GM21576 (cell line): ENCODE measurements around the gene CSRP1.
"Not testable (repeated sequence)": the region's sequence is repeated elsewhere in the genome, so short reads cannot be mapped to it uniquely, and the experiment has no call there.

Source experiments
- ATAC-seq: cut with Tn5 transposase; IDR thresholded peaks from one replicate; pipeline ENCODE4 v1.9.1; 2021; ENCODE audit warnings: mild to moderate bottlenecking, moderate library complexity; ENCODE audit not compliant: unreplicated experiment

CSRP1 gene

GRCh38 chr1:201499795-201500669, 6.9 kb downstream of the CSRP1 start:
- ATAC-seq = no peak

GRCh38 chr1:201499191-201499590, 7.7 kb downstream of the CSRP1 start:
- no peak for ATAC-seq

GRCh38 chr1:201498621-201499020, 8.3 kb downstream of the CSRP1 start:
- no peak for ATAC-seq

GRCh38 chr1:201497935-201498509, 8.9 kb downstream of the CSRP1 start:
- ATAC-seq = no peak

GRCh38 chr1:201496296-201496690, 10.6 kb downstream of the CSRP1 start:
- ATAC-seq = no peak

- no peak for ATAC-seq
Measured at GRCh38 chr1:201495551-201496295, 11.2 kb downstream of the CSRP1 start.

- no peak for ATAC-seq
Measured at GRCh38 chr1:201493757-201494617, 12.9 kb downstream of the CSRP1 start.

- ATAC-seq = not testable (repeated sequence)
Measured at GRCh38 chr1:201493026-201493656, 13.8 kb downstream of the CSRP1 start.

- no peak for ATAC-seq
Measured at GRCh38 chr1:201491896-201492511, 14.9 kb downstream of the CSRP1 start.

- no peak for ATAC-seq
Measured at GRCh38 chr1:201490708-201491131, 16.2 kb downstream of the CSRP1 start.

- no peak for ATAC-seq
Measured at GRCh38 chr1:201489643-201490261, 17.2 kb downstream of the CSRP1 start.

- ATAC-seq = no peak
Measured at GRCh38 chr1:201488830-201489589, 17.9 kb downstream of the CSRP1 start.

GRCh38 chr1:201487742-201488141, 19.2 kb downstream of the CSRP1 start:
- no peak for ATAC-seq

GRCh38 chr1:201486187-201486586, 20.7 kb downstream of the CSRP1 start:
- no peak for ATAC-seq

- ATAC-seq = no peak
Measured at GRCh38 chr1:201485184-201485774, 21.6 kb downstream of the CSRP1 start.

GRCh38 chr1:201483373-201483949, 23.5 kb downstream of the CSRP1 start:
- ATAC-seq = no peak

- no peak for ATAC-seq
Measured at GRCh38 chr1:201482755-201483154, 24.2 kb downstream of the CSRP1 start.
